Progenitor cell of endocrine pancreas (in vitro differentiated cells): ENCODE data around the gene ZC3H10. TPM values are rescaled to one million over a fixed set of nuclear protein-coding genes. Genes with fewer than 3 reads are reported as not detected.
A peak's percentile ranks its signal among the peaks of the same experiment; 100 is the strongest.

Experiments used
- DNase-seq: peaks from one replicate; pipeline ENCODE4 v3.0.0; 2021; ENCODE audit warnings: low spot score; ENCODE audit not compliant: unreplicated experiment
- H3K27ac Mint-ChIP-seq: 2 replicates; pipeline ENCODE4 v1.8.0; 2021; ENCODE audit warnings: mild to moderate bottlenecking, moderate library complexity, mixed read lengths
- H3K27me3 Mint-ChIP-seq: 2 replicates; pipeline ENCODE4 v1.8.0; 2021; ENCODE audit warnings: mixed read lengths
- H3K36me3 Mint-ChIP-seq: 2 replicates; pipeline ENCODE4 v1.8.0; 2022; ENCODE audit warnings: mixed read lengths; ENCODE audit not compliant: insufficient read depth
- H3K4me1 Mint-ChIP-seq: 2 replicates; pipeline ENCODE4 v1.8.0; 2021; ENCODE audit warnings: low read depth, mixed read lengths
- H3K4me3 Mint-ChIP-seq: 2 replicates; pipeline ENCODE4 v1.8.0; 2021; ENCODE audit warnings: low read depth, mild to moderate bottlenecking, moderate library complexity, mixed read lengths
- H3K9me3 Mint-ChIP-seq: 2 replicates; pipeline ENCODE4 v1.8.0; 2021; ENCODE audit warnings: low read depth, mixed read lengths
- total RNA-seq: library from RNA; stranded (reverse); gene quantifications from 2 replicates; pipeline ENCODE4 v1.2.1, GENCODE V29; 2021
- TF ChIP-seq, protein P1 (sequence below): fragments of 200-600 bp; sonication (generic); IDR thresholded peaks from one replicate; pipeline ENCODE4 v1.5.0; 2021; ENCODE audit warnings: antibody characterized with exemption, mild to moderate bottlenecking; ENCODE audit not compliant: unreplicated experiment

ZC3H10 gene
- total RNA-seq, 1 donor from 2014 or later: 13.8 TPM

DNA sequence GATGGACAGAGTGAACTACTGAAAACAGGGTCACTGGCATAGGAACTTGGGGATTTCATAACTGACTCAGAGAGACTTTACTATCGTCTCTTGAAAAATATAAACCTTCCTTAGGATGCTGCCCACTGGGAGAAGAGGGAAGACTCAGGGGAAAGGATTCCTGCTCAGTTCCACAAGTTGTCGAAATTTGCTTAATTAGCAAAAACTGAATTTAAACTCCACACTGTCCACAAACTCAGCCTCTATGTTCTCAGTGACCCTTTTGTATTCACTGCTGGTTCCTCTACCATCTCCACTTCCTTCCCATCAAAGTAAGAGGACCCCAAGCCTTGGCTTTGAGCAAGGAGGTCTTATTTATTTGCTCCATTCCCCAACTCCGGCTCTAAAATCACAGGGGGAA is 27.2 kb downstream of the ZC3H10 start:
- no peak for DNase-seq
- Mint-ChIP-seq H3K4me1 (peaks cover 2% of the 10 kb centered on the region), H3K27me3 (no peaks in the 10 kb centered on the region), H3K36me3 (peaks cover 22% of the 10 kb centered on the region), H3K4me3 (no peak overlapping the region), H3K9me3 (no peaks in the 10 kb centered on the region), H3K27ac (no peak overlapping the region)
- TF ChIP-seq, protein P1, sequence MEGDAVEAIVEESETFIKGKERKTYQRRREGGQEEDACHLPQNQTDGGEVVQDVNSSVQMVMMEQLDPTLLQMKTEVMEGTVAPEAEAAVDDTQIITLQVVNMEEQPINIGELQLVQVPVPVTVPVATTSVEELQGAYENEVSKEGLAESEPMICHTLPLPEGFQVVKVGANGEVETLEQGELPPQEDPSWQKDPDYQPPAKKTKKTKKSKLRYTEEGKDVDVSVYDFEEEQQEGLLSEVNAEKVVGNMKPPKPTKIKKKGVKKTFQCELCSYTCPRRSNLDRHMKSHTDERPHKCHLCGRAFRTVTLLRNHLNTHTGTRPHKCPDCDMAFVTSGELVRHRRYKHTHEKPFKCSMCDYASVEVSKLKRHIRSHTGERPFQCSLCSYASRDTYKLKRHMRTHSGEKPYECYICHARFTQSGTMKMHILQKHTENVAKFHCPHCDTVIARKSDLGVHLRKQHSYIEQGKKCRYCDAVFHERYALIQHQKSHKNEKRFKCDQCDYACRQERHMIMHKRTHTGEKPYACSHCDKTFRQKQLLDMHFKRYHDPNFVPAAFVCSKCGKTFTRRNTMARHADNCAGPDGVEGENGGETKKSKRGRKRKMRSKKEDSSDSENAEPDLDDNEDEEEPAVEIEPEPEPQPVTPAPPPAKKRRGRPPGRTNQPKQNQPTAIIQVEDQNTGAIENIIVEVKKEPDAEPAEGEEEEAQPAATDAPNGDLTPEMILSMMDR: no peak

DNA sequence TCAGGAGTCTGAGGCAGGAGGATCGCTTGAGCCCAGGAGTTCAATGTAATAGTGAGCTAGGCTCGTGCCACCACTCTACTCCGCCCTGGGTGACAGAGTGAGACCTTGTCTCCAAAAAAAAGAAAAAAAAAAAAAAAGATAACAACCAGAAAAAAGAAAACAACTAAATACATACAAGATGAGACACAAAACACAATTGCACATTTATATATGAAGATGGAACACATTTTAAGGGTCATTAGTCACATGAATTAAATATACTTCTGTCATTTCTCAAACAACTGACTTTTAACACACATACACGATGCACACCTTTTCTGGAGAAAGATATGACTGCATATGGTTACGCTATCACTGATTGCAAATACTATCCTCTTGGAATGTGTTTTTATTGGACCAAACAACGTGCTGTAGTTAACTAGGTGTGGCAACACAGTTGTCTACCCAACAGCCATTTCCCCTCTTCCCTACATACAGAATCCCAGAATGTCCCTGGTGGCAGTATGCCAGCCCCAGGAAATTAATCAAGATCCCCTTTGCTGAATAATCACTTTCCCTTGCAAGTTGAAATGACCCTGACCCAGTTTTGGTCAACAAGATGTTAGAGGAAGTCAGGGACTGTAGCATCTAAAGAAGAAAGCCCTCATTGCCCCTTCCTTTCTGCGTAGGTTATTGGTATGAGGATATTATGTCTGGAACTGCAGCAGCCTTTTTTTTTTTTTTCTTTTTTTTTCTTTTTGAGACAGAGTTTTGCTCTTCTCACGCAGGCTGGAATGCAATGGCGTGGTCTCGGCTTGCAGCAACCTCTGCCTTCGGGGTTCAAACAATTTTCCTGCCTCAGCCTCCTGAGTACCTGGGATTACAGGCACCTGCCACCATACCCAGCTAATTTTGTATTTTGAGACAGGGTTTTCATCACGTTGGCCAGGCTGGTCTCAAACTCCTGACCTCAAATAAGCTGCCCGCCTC is 28.7 kb downstream of the ZC3H10 start:
- H3K4me1 Mint-ChIP-seq: peaks cover 8% of the 10 kb centered on the region
- H3K27ac Mint-ChIP-seq: peak overlapping the region; percentile 4
- H3K4me3 Mint-ChIP-seq: no peak overlapping the region
- no peaks in the 10 kb centered on the region for H3K9me3 Mint-ChIP-seq
- DNase-seq: no peak
- H3K36me3 Mint-ChIP-seq: peaks cover 11% of the 10 kb centered on the region
- TF ChIP-seq, protein P1: no peak
- H3K27me3 Mint-ChIP-seq: no peaks in the 10 kb centered on the region

GRCh38 chr12:56150563-56150962 is 32.5 kb downstream of the ZC3H10 start:
- Mint-ChIP-seq H3K9me3 (no peaks in the 10 kb centered on the region), H3K27me3 (no peaks in the 10 kb centered on the region), H3K36me3 (peaks cover 8% of the 10 kb centered on the region), H3K4me1 (peaks cover 17% of the 10 kb centered on the region), H3K4me3 (peak overlapping the region; percentile 94), H3K27ac (no peak overlapping the region)
- no peak for DNase-seq
- TF ChIP-seq, protein P1: no peak

GRCh38 chr12:56151672-56152131 is 33.6 kb downstream of the ZC3H10 start:
- Mint-ChIP-seq H3K36me3 (peaks cover 10% of the 10 kb centered on the region), H3K4me1 (peaks cover 16% of the 10 kb centered on the region), H3K9me3 (no peaks in the 10 kb centered on the region), H3K4me3 (peak overlapping the region; percentile 94), H3K27me3 (no peaks in the 10 kb centered on the region), H3K27ac (peak overlapping the region; percentile 97)
- TF ChIP-seq, protein P1: peak; percentile 70
- DNase-seq: no peak

DNA sequence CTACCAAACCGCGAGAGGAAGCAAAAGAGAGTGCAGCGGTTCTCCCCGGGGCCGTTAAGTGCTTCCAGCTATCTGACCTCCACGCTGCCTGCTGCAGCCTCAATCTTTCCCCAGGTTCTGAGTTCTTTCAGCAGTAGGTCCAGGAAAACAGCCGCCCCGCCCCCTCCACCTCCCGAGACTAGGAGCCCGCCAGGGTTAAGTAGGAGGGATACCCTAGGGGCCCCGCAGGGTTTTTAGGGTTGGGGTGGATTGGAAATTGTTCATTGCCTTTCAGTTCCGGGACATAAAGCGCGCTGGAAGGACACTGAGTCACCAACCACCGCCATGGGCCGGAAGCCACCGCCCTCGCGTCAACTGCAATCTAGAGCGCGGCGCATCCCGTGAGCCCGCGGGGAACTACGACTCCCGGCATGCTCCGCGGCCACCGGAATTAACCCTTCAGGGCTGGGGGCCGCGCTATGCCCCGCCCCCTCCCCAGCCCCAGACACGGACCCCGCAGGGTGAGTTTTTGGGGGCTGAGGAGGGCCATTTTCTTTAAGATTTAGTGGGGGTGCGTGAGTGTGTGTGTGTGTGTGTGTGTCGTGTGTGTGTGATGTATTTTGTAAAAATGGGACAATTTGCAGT is 34.2 kb downstream of the ZC3H10 start, which contains the start of gene MYL6B:
TSS of gene MYL6B (plus strand) at position 456 of the 624 bp plus-strand sequence. CDS start 1,332 bp downstream, outside the sequence.
- Mint-ChIP-seq H3K27me3 (no peaks in the 10 kb centered on the region), H3K36me3 (peaks cover 10% of the 10 kb centered on the region), H3K9me3 (no peaks in the 10 kb centered on the region), H3K4me3 (peak within 1 kb of the TSS; percentile 94), H3K4me1 (peaks cover 17% of the 10 kb centered on the region), H3K27ac (peak within 1 kb of the TSS; percentile 97)
- peak; percentile 74 for DNase-seq
- TF ChIP-seq, protein P1: no peak
